Prostate gland (tissue), 2 donors: Measurements from ENCODE around the gene SLAMF1.

ENCODE experiments used
- CTCF ChIP-seq, 4 experiments: fragments of 200-600 bp in 2 of 4; fragments of 450-650 bp in 2 of 4; sonication (generic) in 2 of 4; IDR thresholded peaks; 1 replicate in 3 of 4; 2 replicates in 1 of 4; pipeline ENCODE4 v1.5.1; 2016 to 2019; ENCODE audit warnings: antibody characterized with exemption in 4 of 4, mild to moderate bottlenecking in 2 of 4, moderate library complexity in 2 of 4
- POLR2A ChIP-seq: fragments of 450-650 bp; IDR thresholded peaks from one replicate; pipeline ENCODE4 v1.6.1; 2016; ENCODE audit warnings: antibody characterized with exemption, mild to moderate bottlenecking
- POLR2AphosphoS5 ChIP-seq: sonication (generic); formaldehyde crosslinking; IDR thresholded peaks from one replicate; pipeline ENCODE4 v1.6.1; 2017; ENCODE audit warnings: antibody characterized with exemption

GRCh38 chr1:160578175-160578524 is 68.7 kb downstream of the SLAMF1 start:
- no peak for TF ChIP-seq POLR2A
- TF ChIP-seq CTCF (IDR thresholded peaks at IDR 0.05), result no peak
- no peak for TF ChIP-seq POLR2AphosphoS5
